Astrocyte (in vitro differentiated cells and primary cell): ENCODE data around the gene IL1RAPL2.

ENCODE experiments used
- EZH2 ChIP-seq: IDR thresholded peaks from 2 replicates; pipeline ENCODE4 v1.6.1; 2012; ENCODE audit warnings: mild to moderate bottlenecking, low read length, inconsistent platforms; ENCODE audit not compliant: insufficient read depth
- TF ChIP-seq, protein P1 (sequence below): IDR thresholded peaks from 2 replicates; pipeline ENCODE4 v1.5.1; 2011; ENCODE audit warnings: low read depth, mild to moderate bottlenecking, inconsistent platforms, low read length, moderate library complexity; ENCODE audit not compliant: insufficient read depth

DNA sequence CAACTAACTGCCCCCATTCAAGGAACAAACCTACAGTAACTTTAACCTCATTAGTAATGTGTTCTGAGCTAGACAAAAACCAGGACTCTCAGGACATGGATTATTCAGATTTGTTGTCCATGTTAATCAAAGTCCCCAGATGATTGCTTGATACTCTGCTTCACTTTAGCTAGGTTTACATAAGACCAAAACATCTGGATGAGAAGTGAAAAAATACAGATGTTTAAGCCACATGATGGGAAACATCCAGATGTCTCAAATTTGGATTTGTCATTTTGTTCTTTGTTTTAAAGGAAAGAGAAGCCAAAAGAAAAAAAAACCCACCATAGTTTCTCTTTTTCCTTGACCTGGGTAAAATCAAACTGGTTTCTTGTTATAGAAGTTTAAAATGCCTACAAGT lies 1207.8 kb downstream of the IL1RAPL2 start:
- TF ChIP-seq, protein P1, sequence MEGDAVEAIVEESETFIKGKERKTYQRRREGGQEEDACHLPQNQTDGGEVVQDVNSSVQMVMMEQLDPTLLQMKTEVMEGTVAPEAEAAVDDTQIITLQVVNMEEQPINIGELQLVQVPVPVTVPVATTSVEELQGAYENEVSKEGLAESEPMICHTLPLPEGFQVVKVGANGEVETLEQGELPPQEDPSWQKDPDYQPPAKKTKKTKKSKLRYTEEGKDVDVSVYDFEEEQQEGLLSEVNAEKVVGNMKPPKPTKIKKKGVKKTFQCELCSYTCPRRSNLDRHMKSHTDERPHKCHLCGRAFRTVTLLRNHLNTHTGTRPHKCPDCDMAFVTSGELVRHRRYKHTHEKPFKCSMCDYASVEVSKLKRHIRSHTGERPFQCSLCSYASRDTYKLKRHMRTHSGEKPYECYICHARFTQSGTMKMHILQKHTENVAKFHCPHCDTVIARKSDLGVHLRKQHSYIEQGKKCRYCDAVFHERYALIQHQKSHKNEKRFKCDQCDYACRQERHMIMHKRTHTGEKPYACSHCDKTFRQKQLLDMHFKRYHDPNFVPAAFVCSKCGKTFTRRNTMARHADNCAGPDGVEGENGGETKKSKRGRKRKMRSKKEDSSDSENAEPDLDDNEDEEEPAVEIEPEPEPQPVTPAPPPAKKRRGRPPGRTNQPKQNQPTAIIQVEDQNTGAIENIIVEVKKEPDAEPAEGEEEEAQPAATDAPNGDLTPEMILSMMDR = no peak
- TF ChIP-seq EZH2 = no peak
